GM18951 (cell line): ENCODE results near the gene ING2.

ENCODE experiments used
- POLR2A ChIP-seq: IDR thresholded peaks from 4 replicates; pipeline ENCODE4 v1.6.1; 2011; ENCODE audit warnings: mild to moderate bottlenecking; ENCODE audit not compliant: insufficient read length, insufficient read depth; ENCODE audit errors: extremely low read depth
- in situ Hi-C: fragments of 300-500 bp; cut with MboI; formaldehyde crosslinking; loops from one replicate; pipeline ENCODE4 v1.12.0; 2022; ENCODE audit warnings: low sequenced_read_pairs, mixed read lengths, inconsistent platforms; ENCODE audit not compliant: unreplicated experiment

ING2 gene

DNA sequence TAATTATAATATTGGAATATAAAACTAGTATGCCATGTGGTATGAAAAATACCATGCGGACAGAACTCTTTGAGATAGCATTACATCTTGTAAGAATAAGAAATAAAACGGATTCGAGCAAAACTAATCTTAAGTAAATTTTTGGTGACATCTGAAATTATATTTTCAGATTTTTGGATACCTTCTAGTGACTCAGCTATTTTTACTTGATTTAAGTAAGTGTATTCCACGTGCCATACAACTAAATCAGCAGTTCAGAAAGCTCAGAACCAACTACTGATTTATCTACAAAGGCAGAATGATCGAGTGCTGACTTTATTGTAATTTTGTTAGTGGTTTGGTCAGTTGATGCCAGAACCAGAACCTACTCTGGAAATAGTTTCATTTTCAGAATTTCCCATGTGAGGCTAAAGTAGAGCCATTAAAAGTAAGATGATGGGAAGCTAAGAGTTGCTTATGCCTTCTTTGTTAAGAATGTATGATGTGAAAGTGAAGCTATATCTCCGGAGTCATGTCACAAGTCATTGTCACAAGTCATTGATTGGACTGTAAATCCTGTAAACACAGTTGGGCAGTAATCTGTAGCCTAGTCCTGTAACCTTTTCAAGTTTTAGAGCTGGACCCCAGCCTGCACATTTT is 4.0 kb downstream of the ING2 start:
- in situ Hi-C loops: no loop called here
- TF ChIP-seq POLR2A: no peak

DNA sequence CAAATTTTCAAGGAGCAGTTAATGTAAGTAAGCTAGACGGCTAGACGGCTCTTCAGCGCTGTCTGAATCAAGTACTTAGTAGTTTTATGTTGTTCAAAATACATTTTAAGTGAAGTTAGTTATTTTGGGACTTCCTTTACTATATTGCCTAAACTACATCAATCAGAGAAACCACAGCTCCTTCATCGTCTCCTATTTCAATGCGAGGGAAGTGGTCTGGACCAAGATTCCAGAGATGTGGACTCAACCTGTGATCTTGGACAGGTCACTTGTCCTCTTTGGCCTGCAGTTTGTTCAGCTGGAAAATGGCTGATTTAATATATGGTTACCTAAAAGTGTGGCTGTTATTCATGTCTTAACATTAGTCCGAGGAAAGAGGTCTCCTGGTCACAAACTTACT is 10.6 kb downstream of the ING2 start:
- in situ Hi-C loops: no loop called here

GRCh38 chr4:183517194-183517593 is 12.3 kb downstream of the ING2 start:
- in situ Hi-C loops: no loop called here
- TF ChIP-seq POLR2A: no peak

More for the DNA sequence above, 10.6 kb downstream of the ING2 start:
- TF ChIP-seq POLR2A: no peak

- in situ Hi-C loops: no loop called here
- no peak for TF ChIP-seq POLR2A
Measured at GRCh38 chr4:183517781-183518180, 12.9 kb downstream of the ING2 start.

- TF ChIP-seq POLR2A: no peak
- in situ Hi-C loops: no loop called here
Measured at GRCh38 chr4:183522821-183523220, 18.0 kb downstream of the ING2 start.

GRCh38 chr4:183527326-183527725 is 22.5 kb downstream of the ING2 start:
- no peak for TF ChIP-seq POLR2A
- in situ Hi-C loops: no loop called here

- in situ Hi-C loops: no loop called here
Measured at GRCh38 chr4:183532821-183533220, 28.0 kb downstream of the ING2 start.

DNA sequence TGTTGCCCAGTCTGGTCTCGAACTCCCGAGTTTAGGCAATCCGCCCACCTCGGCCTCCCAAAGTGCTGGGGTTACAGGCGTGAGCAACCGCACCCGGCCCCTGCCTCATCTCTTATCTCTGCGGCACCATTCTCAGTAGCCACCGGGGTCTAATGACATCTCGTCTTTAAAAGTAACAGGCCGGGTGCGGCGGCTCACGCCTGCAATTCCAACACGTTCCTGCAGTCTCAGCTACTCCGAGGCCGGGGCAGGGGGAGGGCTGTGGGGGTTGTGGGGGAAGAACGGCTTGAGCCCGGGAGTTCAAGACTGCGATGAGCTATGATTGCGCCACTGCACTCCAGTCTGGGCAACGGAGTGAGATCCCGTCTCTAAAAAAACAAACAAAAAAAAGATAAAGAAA is 28.8 kb downstream of the ING2 start:
- in situ Hi-C loops: no loop called here
- no peak for TF ChIP-seq POLR2A

More at GRCh38 chr4:183532821-183533220, 28.0 kb downstream of the ING2 start:
- TF ChIP-seq POLR2A: no peak

DNA sequence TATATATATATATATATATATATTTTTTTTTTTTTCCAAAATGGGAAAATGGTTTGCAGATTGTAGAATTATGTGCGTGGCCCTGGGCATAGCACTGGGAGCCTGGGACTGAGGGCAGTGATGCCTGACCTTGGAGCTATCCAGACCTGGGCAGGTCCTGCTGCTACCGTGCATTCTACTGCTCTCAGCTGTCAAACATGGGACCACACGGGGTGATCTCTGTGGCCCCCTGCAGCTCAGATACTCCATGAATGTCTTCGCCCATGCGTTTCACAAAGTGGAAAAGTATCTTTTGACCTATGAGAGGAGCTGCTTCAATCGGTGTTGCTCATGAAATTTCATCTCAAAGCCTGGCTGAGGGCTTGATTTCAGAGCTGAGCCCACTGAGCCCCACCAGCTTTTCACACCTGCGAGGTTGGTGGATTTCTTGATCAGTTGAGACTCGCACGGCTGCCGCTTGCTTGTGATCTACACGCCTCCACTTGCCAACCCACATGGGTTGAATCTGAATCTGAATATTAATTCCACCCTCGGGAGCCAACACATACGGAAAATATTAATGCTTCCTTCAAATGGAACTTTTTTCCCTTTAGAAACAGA is 35.7 kb downstream of the ING2 start:
- TF ChIP-seq POLR2A: no peak
- in situ Hi-C loops: no loop called here

DNA sequence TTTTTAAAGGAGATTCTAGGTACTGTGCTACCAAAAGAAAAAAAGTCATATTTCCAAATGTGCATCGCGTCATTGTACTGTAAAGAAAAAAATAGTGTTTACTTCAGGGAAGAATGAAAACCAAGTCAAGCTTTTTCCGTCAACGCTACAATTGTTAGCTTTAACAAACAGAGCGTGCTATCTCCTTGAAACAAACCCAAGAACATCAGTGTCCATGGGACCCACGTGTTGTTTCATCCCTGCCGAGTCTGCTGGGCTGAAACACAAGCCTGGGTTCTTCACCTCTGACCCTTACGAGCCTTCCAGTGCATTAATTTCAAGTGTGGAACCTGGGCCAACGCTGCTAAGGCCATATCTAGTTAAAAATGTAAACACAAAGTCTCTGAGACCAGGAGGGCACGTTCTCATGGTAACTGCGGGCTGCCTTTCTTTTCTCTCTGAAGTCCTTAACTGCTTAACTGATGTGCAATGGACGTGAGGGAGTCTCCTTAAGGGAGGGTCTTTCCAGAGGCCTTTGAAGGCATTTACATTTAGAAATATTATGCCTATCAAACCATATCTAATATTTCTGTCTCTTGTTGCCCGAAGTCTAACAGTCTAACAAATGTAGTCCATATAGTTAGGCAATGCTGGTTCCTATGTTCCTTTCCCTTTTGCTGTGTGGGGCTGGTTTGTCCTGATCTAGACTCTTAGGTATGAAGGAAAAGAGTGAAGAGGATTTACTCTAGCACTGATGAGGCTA is 36.3 kb downstream of the ING2 start:
- in situ Hi-C loops: no loop called here
- TF ChIP-seq POLR2A: no peak

GRCh38 chr4:183541752-183542040 is 36.8 kb downstream of the ING2 start:
- in situ Hi-C loops: no loop called here
- TF ChIP-seq POLR2A: no peak

DNA sequence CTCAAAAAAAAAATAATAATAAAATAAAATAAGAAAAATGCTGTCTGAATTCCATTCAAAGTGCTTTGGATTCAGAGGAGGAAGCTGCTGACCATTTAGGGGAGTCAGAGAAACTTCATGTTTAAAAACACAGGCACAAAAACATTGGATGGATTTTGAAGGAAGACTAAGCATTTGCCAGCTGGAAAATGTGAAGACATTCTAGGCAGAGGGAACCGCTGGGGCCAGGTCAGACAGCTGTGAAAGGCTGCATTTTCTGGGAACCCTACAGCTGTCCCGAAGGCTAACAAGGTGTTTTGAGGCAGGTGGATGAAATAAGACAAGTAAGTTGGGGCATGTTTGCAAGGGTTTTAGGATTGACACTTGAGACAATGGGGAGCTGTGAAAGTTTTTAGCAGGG is 38.6 kb downstream of the ING2 start:
- in situ Hi-C loops: no loop called here
- TF ChIP-seq POLR2A: no peak

DNA sequence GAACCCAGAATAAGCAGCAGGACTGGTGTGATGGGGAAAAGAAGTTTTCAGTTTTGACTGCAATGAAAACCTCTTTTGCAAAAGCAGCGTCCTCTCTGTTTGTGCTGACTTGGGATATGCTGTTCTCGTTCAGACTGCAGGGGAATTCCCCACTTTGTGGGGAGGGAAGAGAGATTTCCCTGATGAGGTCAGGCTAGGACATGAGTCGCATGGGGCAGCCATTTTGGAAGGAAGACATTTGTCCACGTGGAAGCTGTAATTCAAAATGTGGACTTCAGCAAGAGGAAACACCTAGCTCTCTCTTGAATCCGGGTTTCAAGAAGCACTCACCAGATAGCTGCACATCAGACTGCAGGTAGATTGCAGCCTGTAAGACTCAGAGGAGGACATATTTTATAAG is 39.3 kb downstream of the ING2 start:
- in situ Hi-C loops: no loop called here

DNA sequence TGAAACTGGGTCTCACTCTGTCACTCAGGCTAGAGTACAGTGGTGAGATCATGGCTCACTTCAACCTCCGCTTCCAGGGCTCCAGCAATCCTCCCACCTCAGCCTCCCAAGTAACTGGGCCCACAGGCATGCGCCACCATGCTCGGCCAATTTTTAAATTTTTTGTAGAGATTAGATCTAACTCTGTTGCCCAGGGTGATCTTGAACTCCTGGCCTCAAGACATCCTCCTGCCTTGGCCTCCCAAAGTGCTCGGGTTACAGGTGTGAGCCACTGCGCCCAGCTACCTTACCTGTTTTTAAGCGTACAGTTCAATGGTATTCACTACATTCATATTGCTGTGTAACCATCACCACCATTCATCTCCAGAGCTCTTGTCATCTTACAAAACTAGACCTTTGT is 41.5 kb downstream of the ING2 start:
- in situ Hi-C loops: no loop called here
- TF ChIP-seq POLR2A: no peak

More for the DNA sequence above, 39.3 kb downstream of the ING2 start:
- TF ChIP-seq POLR2A: no peak
